Mammary epithelial cell (primary cell): ENCODE measurements around the gene FBXO10.

Experiments used
- EZH2 ChIP-seq: IDR thresholded peaks from 2 replicates; pipeline ENCODE4 v1.6.1; 2012; ENCODE audit warnings: low read length, inconsistent platforms, borderline replicate concordance
- TF ChIP-seq, protein P1 (sequence below), 2 donors: IDR thresholded peaks in 1 of 2; conservative IDR thresholded peaks in 1 of 2; 2 replicates each; pipeline ENCODE4 v1.5.1; 2011 to 2012; ENCODE audit warnings: inconsistent platforms in 2 of 2, low read length in 2 of 2, mild to moderate bottlenecking in 2 of 2, control low read depth in 1 of 2, low read depth in 1 of 2; ENCODE audit not compliant: insufficient read depth in 1 of 2; ENCODE audit errors: extremely low read depth in 1 of 2

DNA sequence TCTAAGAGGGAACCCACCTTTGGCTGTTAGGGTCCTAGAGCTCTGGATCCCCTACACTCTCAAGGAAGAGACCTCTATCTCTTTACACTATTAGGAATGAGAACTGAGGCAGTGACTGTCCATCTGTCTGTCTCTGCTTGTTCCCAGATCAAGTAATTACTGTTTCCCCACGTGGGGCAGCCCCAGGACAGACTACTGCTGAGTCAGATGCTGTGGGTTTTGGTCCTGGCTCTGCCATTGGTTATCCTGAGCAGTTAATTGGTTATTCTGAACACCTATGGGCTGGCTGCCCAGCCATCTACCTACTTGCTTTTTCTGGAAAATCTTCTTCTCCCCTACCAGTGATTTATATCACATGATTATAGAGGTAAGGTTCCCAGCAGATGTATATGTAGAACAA, 33.3 kb downstream of the FBXO10 start:
- TF ChIP-seq, protein P1, sequence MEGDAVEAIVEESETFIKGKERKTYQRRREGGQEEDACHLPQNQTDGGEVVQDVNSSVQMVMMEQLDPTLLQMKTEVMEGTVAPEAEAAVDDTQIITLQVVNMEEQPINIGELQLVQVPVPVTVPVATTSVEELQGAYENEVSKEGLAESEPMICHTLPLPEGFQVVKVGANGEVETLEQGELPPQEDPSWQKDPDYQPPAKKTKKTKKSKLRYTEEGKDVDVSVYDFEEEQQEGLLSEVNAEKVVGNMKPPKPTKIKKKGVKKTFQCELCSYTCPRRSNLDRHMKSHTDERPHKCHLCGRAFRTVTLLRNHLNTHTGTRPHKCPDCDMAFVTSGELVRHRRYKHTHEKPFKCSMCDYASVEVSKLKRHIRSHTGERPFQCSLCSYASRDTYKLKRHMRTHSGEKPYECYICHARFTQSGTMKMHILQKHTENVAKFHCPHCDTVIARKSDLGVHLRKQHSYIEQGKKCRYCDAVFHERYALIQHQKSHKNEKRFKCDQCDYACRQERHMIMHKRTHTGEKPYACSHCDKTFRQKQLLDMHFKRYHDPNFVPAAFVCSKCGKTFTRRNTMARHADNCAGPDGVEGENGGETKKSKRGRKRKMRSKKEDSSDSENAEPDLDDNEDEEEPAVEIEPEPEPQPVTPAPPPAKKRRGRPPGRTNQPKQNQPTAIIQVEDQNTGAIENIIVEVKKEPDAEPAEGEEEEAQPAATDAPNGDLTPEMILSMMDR (conservative IDR thresholded peaks at IDR 0.05 in 1 of 2, IDR thresholded peaks at IDR 0.05 in 1 of 2; ENCODE audit: extremely low read depth in 1 of 2, insufficient read depth in 1 of 2, low read depth in 1 of 2, low read length in 2 of 2), result no peak
- TF ChIP-seq EZH2, result no peak
